ENCODE results near the gene CABP4.

CABP4 gene

GRCh38 chr11:67445515-67445914, 9.6 kb upstream of the CABP4 start:
- no peak for TF ChIP-seq CTCF (IDR thresholded peaks at IDR 0.05; ENCODE audit: low read length)
- TF ChIP-seq EZH2 (IDR thresholded peaks at IDR 0.05; ENCODE audit: borderline replicate concordance, low read length) = no peak
- Histone ChIP-seq H3K4me3 (ENCODE audit: low read depth, low read length, poor library complexity, severe bottlenecking) (peak overlapping the region; percentile 61), H3K9ac (ENCODE audit: low read length) (peak overlapping the region; percentile 72; the same call in 1 of the 2 replicates), H3K4me2 (ENCODE audit: low read length) (peak overlapping the region; percentile 89), H3K9me2 (ENCODE audit: low read depth, low read length) (no peaks in the 10 kb centered on the region), H3K27ac (ENCODE audit: low read depth, low read length, poor library complexity, severe bottlenecking) (peak overlapping the region; percentile 96), H3K36me3 (ENCODE audit: insufficient read depth, low read length) (no peaks in the 10 kb centered on the region), H3K27me3 (ENCODE audit: insufficient read depth, low read length) (no peaks in the 10 kb centered on the region), H3K9me3 (ENCODE audit: low read length) (no peaks in the 10 kb centered on the region), H4K20me1 (ENCODE audit: insufficient read depth, low read length) (no peaks in the 10 kb centered on the region), H3K79me2 (ENCODE audit: insufficient read depth, low read length) (no peaks in the 10 kb centered on the region), H3F3A (ENCODE audit: insufficient read depth, low read length) (peaks cover 9% of the 10 kb centered on the region; the same call in 1 of the 2 replicates), H2AFZ (ENCODE audit: low read length) (no peak overlapping the region), H3K4me1 (ENCODE audit: insufficient read depth, low read length, severe bottlenecking) (peaks cover 84% of the 10 kb centered on the region)

- no peaks in the 10 kb centered on the region for H3K27me3 ChIP-seq (ENCODE audit: insufficient read depth, low read length)
- no peaks in the 10 kb centered on the region for H3K79me2 ChIP-seq (ENCODE audit: insufficient read depth, low read length)
- peaks cover 62% of the 10 kb centered on the region for H3K4me1 ChIP-seq (ENCODE audit: insufficient read depth, low read length, severe bottlenecking)
- H3K9me3 ChIP-seq (ENCODE audit: low read length) = no peaks in the 10 kb centered on the region
- H4K20me1 ChIP-seq (ENCODE audit: insufficient read depth, low read length) = no peaks in the 10 kb centered on the region
- no peak overlapping the region for H3K9ac ChIP-seq (ENCODE audit: low read length)
- H3K36me3 ChIP-seq (ENCODE audit: insufficient read depth, low read length) = no peaks in the 10 kb centered on the region
- no peaks in the 10 kb centered on the region for H3F3A ChIP-seq (ENCODE audit: insufficient read depth, low read length)
- H3K27ac ChIP-seq (ENCODE audit: low read depth, low read length, poor library complexity, severe bottlenecking) = no peak overlapping the region
- H3K9me2 ChIP-seq (ENCODE audit: low read depth, low read length) = no peaks in the 10 kb centered on the region
- TF ChIP-seq CTCF (IDR thresholded peaks at IDR 0.05; ENCODE audit: low read length) = no peak
- H2AFZ ChIP-seq (ENCODE audit: low read length) = no peak overlapping the region
- H3K4me3 ChIP-seq (ENCODE audit: low read depth, low read length, poor library complexity, severe bottlenecking) = no peak overlapping the region
- H3K4me2 ChIP-seq (ENCODE audit: low read length) = no peak overlapping the region
These were observed 6.9 kb upstream of the CABP4 start for GRCh38 chr11:67448220-67448609.

GRCh38 chr11:67449116-67449844, 5.9 kb upstream of the CABP4 start:
- H3K9me3 ChIP-seq (ENCODE audit: low read length) = no peaks in the 10 kb centered on the region
- H3K79me2 ChIP-seq (ENCODE audit: insufficient read depth, low read length) = no peaks in the 10 kb centered on the region
- H3K9me2 ChIP-seq (ENCODE audit: low read depth, low read length) = no peaks in the 10 kb centered on the region
- no peak overlapping the region for H2AFZ ChIP-seq (ENCODE audit: low read length)
- H4K20me1 ChIP-seq (ENCODE audit: insufficient read depth, low read length) = no peaks in the 10 kb centered on the region
- H3F3A ChIP-seq (ENCODE audit: insufficient read depth, low read length) = no peaks in the 10 kb centered on the region
- no peaks in the 10 kb centered on the region for H3K36me3 ChIP-seq (ENCODE audit: insufficient read depth, low read length)
- H3K27ac ChIP-seq (ENCODE audit: low read depth, low read length, poor library complexity, severe bottlenecking) = peak overlapping the region; percentile 65
- no peaks in the 10 kb centered on the region for H3K27me3 ChIP-seq (ENCODE audit: insufficient read depth, low read length)
- TF ChIP-seq EZH2 (IDR thresholded peaks at IDR 0.05; ENCODE audit: borderline replicate concordance, low read length) = no peak
- no peak for TF ChIP-seq CTCF (IDR thresholded peaks at IDR 0.05; ENCODE audit: low read length)
- H3K9ac ChIP-seq (ENCODE audit: low read length) = no peak overlapping the region
- peak overlapping the region; percentile 10; the same call in 1 of the 2 replicates for H3K4me2 ChIP-seq (ENCODE audit: low read length)
- peaks cover 54% of the 10 kb centered on the region for H3K4me1 ChIP-seq (ENCODE audit: insufficient read depth, low read length, severe bottlenecking)
- no peak overlapping the region for H3K4me3 ChIP-seq (ENCODE audit: low read depth, low read length, poor library complexity, severe bottlenecking)
